HG02852 (cell line): ENCODE data around the gene TNFAIP8L3.

Source experiments
- ATAC-seq: cut with Tn5 transposase; IDR thresholded peaks from one replicate; pipeline ENCODE4 v1.9.1; 2021; ENCODE audit warnings: mild to moderate bottlenecking, moderate library complexity; ENCODE audit not compliant: unreplicated experiment

The TNFAIP8L3 gene

DNA sequence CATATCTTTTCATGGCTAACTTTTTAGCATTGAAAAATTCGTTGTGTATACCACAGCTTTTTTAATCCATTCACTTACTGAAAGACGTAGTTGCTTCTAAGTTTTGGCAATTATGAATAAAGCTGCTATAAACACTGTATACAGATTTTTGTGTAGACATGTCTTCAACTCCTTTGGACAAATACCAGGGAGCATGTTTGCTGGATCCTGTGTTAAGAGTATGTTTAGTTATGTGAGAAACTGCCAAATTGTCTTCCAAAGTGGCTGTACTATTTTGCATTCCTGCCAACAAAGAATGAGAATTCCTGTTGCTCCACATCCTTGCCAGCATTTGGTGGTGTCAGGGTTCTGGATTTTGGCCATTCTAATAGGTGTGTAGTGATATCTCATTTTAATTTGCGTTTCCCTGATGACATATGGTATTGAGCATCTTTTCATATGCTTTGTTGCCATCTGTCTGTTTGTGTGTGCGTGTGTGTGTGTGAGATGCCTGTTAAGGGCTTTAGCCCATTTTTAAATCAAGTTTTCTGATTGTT lies 87.5 kb downstream of the TNFAIP8L3 start:
- ATAC-seq, result no peak
